ENCODE data around the gene DAB2IP.
A peak's percentile ranks its signal among the peaks of the same experiment; 100 is the strongest.

The DAB2IP gene

GRCh38 chr9:121798941-121799340 lies 147.5 kb downstream of the DAB2IP start:
- no peak for DNase-seq (ENCODE audit: low spot score)
- no peak for TF ChIP-seq CTCF (IDR thresholded peaks at IDR 0.05)
- no peak overlapping the region for H3K27ac ChIP-seq
- H3K4me3 ChIP-seq = no peak overlapping the region

- Histone ChIP-seq H3K27ac (no peak overlapping the region), H3K4me3 (no peak overlapping the region)
- no peak for TF ChIP-seq CTCF (IDR thresholded peaks at IDR 0.05)
- no peak for DNase-seq (ENCODE audit: low spot score)
Observed at GRCh38 chr9:121800376-121800775, 148.9 kb downstream of the DAB2IP start.

GRCh38 chr9:121801579-121801978 lies 150.1 kb downstream of the DAB2IP start:
- no peak for TF ChIP-seq CTCF (IDR thresholded peaks at IDR 0.05)
- no peak overlapping the region for H3K27ac ChIP-seq
- DNase-seq (ENCODE audit: low spot score) = no peak
- no peak overlapping the region for H3K4me3 ChIP-seq

GRCh38 chr9:121802753-121803152 lies 151.3 kb downstream of the DAB2IP start:
- DNase-seq (ENCODE audit: low spot score) = no peak
- Histone ChIP-seq H3K27ac (no peak overlapping the region), H3K4me3 (no peak overlapping the region)
- no peak for TF ChIP-seq CTCF (IDR thresholded peaks at IDR 0.05)

GRCh38 chr9:121807069-121807822 lies 155.8 kb downstream of the DAB2IP start:
- no peak overlapping the region for H3K27ac ChIP-seq
- no peak for DNase-seq (ENCODE audit: low spot score)
- no peak for TF ChIP-seq CTCF (IDR thresholded peaks at IDR 0.05)
- no peak overlapping the region for H3K4me3 ChIP-seq

- TF ChIP-seq CTCF (IDR thresholded peaks at IDR 0.05) = peak; percentile 13
- H3K27ac ChIP-seq = no peak overlapping the region
- no peak overlapping the region for H3K4me3 ChIP-seq
- peak; percentile 73 for DNase-seq (ENCODE audit: low spot score)
Observed at GRCh38 chr9:121807823-121808278, 156.4 kb downstream of the DAB2IP start.

- no peak for TF ChIP-seq CTCF (IDR thresholded peaks at IDR 0.05)
- DNase-seq (ENCODE audit: low spot score) = peak; percentile 43
Observed at GRCh38 chr9:121808781-121809180, 157.3 kb downstream of the DAB2IP start.

More at GRCh38 chr9:121808781-121809180, 157.3 kb downstream of the DAB2IP start:
- Histone ChIP-seq H3K27ac (no peak overlapping the region), H3K4me3 (no peak overlapping the region)

All from coronary artery (tissue), 2 donors.